Measurements from ENCODE around the gene NDUFB2. TPM values are rescaled to one million over a fixed set of nuclear protein-coding genes. Genes with fewer than 3 reads are reported as not detected.

The NDUFB2 gene
- polyA plus RNA-seq, 1 donor from 2014 or later, result 745 TPM

DNA sequence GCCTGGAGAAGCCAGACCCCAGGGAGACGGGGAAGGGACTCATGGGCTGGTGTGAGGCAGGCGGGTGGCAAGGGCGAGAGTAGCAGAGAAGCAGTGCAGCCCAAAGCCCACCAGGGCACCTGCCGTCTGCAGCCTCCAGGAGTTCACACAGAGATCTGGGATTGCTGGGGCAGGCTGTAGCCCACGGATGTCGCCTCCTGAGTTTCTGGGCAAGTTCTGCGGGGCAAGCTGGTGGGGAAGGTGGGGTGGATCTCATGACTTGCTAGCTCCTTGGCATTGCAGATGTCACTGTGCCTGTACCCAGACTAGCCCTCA is 17.7 kb upstream of the NDUFB2 start:
- Histone ChIP-seq H3K9me3 (ENCODE audit: low read length) (no peaks in the 10 kb centered on the region), H3F3A (ENCODE audit: insufficient read depth, low read length, poor library complexity, severe bottlenecking) (no peaks in the 10 kb centered on the region), H2AFZ (ENCODE audit: low read depth, low read length) (no peak overlapping the region), H3K27me3 (ENCODE audit: insufficient read depth, low read depth, low read length) (peaks cover under 1% of the 10 kb centered on the region), H3K27ac (ENCODE audit: low read length) (no peak overlapping the region), H3K9ac (ENCODE audit: low read length) (no peak overlapping the region), H3K9me2 (ENCODE audit: insufficient read depth, low read length) (no peaks in the 10 kb centered on the region), H3K36me3 (ENCODE audit: insufficient read depth, low read length) (no peaks in the 10 kb centered on the region), H4K20me1 (ENCODE audit: insufficient read depth) (no peaks in the 10 kb centered on the region), H3K4me2 (ENCODE audit: low read length) (no peak overlapping the region), H3K4me3 (ENCODE audit: low read length) (no peak overlapping the region), H3K79me2 (replicated peaks; ENCODE audit: insufficient read depth, low read length) (no peaks in the 10 kb centered on the region)
- TF ChIP-seq EP300 (conservative IDR thresholded peaks at IDR 0.05; ENCODE audit: poor library complexity, severe bottlenecking), result no peak
- TF ChIP-seq RAD21 (conservative IDR thresholded peaks at IDR 0.05), result no peak
- TF ChIP-seq POLR2AphosphoS5 (IDR thresholded peaks at IDR 0.05), result no peak
- TF ChIP-seq EZH2 (IDR thresholded peaks at IDR 0.05; ENCODE audit: borderline replicate concordance, insufficient read depth, low read length, poor library complexity, severe bottlenecking), result no peak
- TF ChIP-seq TAF1 (IDR thresholded peaks at IDR 0.05; ENCODE audit: low read depth), result no peak
- no peak for TF ChIP-seq SMC3 (conservative IDR thresholded peaks at IDR 0.05; ENCODE audit: poor library complexity)
- TF ChIP-seq, protein P1, sequence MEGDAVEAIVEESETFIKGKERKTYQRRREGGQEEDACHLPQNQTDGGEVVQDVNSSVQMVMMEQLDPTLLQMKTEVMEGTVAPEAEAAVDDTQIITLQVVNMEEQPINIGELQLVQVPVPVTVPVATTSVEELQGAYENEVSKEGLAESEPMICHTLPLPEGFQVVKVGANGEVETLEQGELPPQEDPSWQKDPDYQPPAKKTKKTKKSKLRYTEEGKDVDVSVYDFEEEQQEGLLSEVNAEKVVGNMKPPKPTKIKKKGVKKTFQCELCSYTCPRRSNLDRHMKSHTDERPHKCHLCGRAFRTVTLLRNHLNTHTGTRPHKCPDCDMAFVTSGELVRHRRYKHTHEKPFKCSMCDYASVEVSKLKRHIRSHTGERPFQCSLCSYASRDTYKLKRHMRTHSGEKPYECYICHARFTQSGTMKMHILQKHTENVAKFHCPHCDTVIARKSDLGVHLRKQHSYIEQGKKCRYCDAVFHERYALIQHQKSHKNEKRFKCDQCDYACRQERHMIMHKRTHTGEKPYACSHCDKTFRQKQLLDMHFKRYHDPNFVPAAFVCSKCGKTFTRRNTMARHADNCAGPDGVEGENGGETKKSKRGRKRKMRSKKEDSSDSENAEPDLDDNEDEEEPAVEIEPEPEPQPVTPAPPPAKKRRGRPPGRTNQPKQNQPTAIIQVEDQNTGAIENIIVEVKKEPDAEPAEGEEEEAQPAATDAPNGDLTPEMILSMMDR (IDR thresholded peaks at IDR 0.05; ENCODE audit: poor library complexity, severe bottlenecking), result no peak
- TF ChIP-seq, protein P2, sequence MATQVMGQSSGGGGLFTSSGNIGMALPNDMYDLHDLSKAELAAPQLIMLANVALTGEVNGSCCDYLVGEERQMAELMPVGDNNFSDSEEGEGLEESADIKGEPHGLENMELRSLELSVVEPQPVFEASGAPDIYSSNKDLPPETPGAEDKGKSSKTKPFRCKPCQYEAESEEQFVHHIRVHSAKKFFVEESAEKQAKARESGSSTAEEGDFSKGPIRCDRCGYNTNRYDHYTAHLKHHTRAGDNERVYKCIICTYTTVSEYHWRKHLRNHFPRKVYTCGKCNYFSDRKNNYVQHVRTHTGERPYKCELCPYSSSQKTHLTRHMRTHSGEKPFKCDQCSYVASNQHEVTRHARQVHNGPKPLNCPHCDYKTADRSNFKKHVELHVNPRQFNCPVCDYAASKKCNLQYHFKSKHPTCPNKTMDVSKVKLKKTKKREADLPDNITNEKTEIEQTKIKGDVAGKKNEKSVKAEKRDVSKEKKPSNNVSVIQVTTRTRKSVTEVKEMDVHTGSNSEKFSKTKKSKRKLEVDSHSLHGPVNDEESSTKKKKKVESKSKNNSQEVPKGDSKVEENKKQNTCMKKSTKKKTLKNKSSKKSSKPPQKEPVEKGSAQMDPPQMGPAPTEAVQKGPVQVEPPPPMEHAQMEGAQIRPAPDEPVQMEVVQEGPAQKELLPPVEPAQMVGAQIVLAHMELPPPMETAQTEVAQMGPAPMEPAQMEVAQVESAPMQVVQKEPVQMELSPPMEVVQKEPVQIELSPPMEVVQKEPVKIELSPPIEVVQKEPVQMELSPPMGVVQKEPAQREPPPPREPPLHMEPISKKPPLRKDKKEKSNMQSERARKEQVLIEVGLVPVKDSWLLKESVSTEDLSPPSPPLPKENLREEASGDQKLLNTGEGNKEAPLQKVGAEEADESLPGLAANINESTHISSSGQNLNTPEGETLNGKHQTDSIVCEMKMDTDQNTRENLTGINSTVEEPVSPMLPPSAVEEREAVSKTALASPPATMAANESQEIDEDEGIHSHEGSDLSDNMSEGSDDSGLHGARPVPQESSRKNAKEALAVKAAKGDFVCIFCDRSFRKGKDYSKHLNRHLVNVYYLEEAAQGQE (IDR thresholded peaks at IDR 0.05; ENCODE audit: borderline replicate concordance), result no peak
- no peak for TF ChIP-seq MXI1 (conservative IDR thresholded peaks at IDR 0.05; ENCODE audit: poor library complexity, severe bottlenecking)

DNA sequence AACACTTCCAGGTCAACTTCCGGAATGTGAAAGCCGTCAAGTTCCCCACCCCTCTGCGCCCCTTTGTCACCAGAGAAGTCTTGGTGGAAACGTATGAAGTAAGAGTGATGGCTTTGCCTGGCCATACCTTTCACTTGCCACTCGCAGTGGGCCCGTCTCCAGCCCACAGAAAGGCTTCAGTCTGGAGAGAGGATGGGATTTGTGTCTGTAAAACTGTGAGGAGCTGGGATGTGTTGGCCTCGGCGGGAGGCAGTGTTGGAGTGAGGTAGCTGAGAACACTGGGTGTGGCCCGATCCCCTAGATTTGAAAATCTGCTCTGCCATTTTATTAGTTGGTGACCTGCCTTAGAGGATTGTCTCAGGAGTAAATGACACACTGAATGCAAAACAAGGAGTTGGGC is 17.3 kb upstream of the NDUFB2 start:
- Histone ChIP-seq H3F3A (ENCODE audit: insufficient read depth, low read length, poor library complexity, severe bottlenecking) (no peaks in the 10 kb centered on the region), H3K27me3 (ENCODE audit: insufficient read depth, low read depth, low read length) (no peaks in the 10 kb centered on the region)
- TF ChIP-seq MXI1 (conservative IDR thresholded peaks at IDR 0.05; ENCODE audit: poor library complexity, severe bottlenecking), result no peak
- no peak for TF ChIP-seq EZH2 (IDR thresholded peaks at IDR 0.05; ENCODE audit: borderline replicate concordance, insufficient read depth, low read length, poor library complexity, severe bottlenecking)
- TF ChIP-seq TAF1 (IDR thresholded peaks at IDR 0.05; ENCODE audit: low read depth), result no peak
- TF ChIP-seq, protein P2 (IDR thresholded peaks at IDR 0.05; ENCODE audit: borderline replicate concordance), result no peak
- no peak for TF ChIP-seq EP300 (conservative IDR thresholded peaks at IDR 0.05; ENCODE audit: poor library complexity, severe bottlenecking)
- TF ChIP-seq RAD21 (conservative IDR thresholded peaks at IDR 0.05), result no peak
- TF ChIP-seq, protein P1 (IDR thresholded peaks at IDR 0.05; ENCODE audit: poor library complexity, severe bottlenecking), result no peak

More for the DNA sequence above, 17.3 kb upstream of the NDUFB2 start:
- no peaks in the 10 kb centered on the region for H3K79me2 ChIP-seq (replicated peaks; ENCODE audit: insufficient read depth, low read length)
- H3K9me2 ChIP-seq (ENCODE audit: insufficient read depth, low read length), result no peaks in the 10 kb centered on the region
- no peaks in the 10 kb centered on the region for H3K9me3 ChIP-seq (ENCODE audit: low read length)
- no peak overlapping the region for H3K27ac ChIP-seq (ENCODE audit: low read length)
- no peak overlapping the region for H3K4me3 ChIP-seq (ENCODE audit: low read length)
- no peaks in the 10 kb centered on the region for H4K20me1 ChIP-seq (ENCODE audit: insufficient read depth)
- H2AFZ ChIP-seq (ENCODE audit: low read depth, low read length), result no peak overlapping the region
- H3K36me3 ChIP-seq (ENCODE audit: insufficient read depth, low read length), result no peaks in the 10 kb centered on the region
- no peak overlapping the region for H3K9ac ChIP-seq (ENCODE audit: low read length)
- no peak overlapping the region for H3K4me2 ChIP-seq (ENCODE audit: low read length)

Data from neural cell (in vitro differentiated cells).